DMS153 treated with DMSO at 0.1 percent for 48 hours (cell line): ENCODE measurements around the gene ROCK2.
A peak's percentile ranks its signal among the peaks of the same experiment; 100 is the strongest.

ENCODE experiments used
- DNase-seq: peaks from one replicate; lab custom pipeline; 2025; ENCODE audit not compliant: unreplicated experiment; lab: John Stamatoyannopoulos, UW

The ROCK2 gene

DNA sequence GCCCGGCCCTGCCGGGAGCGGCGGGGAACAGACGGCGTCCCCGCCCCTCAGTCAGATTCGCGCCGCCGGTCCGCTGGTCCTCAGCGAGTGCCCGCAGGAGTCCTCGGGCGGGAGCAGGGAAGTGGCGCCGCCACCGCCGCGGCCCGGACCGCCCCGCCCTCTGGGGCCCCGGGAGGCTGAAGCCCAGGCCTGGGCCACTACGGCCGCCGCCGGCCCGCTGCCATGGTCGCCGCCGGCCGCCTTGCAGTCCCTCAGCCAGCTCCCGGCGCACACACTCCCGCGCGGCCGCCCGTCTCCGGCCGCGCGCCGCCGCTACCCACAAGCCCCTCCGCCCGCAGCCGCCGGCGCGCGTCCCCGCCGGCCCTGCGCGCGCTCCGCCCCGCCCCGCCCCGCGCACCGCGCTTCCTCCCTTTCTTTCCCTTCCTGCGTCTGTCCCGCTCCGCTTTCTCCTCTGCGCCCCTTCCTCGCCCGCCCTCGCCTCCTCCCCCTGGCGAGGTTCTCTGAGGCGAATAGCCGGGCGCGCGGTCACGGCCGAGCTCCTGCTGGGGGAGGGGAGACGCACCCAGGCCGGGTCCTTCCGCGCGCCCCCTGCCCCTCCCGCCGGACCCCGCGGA lies at the start of gene ROCK2:
Gene ROCK2, minus strand, starts transcription at position 295 of the 614 bp plus-strand sequence. CDS start 500 bp downstream, outside the sequence.
- DNase-seq = peak; percentile 59

DNA sequence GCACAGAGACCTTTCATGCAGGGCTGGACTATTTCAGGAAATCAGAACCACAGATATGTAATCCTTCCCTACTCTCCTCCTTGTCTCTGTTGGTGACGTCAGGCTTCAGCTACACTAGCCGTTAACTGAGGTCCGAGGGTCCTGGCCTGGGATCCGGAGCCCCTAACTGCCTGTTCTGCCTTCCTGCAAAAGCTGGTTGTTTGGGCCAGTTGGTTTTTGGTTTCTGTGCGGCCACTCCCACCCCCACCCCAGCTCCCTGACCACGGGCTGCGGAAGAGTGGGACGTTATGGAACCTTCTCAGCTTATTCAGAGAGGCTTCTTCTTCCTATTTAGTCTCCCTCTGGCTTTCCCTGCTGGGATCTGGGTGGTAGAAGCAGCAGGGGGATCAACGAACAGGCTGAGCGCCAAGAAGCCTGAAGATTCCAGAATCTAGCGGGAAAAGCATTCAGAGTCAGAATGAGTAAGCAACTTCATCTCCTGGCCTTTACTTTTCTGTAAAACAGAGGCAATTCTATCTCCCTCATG lies 49.3 kb upstream of the ROCK2 start:
- DNase-seq = no peak

DNA sequence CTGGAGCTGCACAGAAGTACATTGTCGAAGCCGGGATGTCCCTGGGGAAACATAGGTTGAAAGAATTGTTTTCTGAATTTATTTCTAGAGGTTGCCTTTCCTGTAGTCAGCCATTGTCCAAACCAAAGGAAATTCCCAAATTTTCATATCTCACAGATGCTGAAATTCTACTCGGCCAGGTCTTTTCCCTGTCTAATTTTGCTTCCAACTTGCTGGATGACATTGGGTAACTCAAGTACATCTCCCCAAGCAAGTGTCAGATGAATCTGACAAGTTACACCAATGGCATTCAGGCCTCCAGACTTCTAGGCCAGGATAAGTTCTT lies 47.5 kb upstream of the ROCK2 start:
- DNase-seq = no peak

DNA sequence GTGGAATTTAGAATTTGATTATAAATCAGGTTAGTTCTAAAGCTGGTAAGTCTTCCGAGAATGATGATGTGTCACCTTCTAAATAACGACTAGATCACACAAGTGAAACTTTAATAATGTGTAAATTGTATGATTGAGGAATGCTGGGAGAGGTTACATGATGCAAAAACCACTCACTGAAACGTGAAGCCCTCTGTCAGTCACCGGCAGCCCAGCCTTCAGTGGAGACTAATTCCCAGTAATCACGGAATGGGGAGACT lies 45.9 kb upstream of the ROCK2 start:
- no peak for DNase-seq

DNA sequence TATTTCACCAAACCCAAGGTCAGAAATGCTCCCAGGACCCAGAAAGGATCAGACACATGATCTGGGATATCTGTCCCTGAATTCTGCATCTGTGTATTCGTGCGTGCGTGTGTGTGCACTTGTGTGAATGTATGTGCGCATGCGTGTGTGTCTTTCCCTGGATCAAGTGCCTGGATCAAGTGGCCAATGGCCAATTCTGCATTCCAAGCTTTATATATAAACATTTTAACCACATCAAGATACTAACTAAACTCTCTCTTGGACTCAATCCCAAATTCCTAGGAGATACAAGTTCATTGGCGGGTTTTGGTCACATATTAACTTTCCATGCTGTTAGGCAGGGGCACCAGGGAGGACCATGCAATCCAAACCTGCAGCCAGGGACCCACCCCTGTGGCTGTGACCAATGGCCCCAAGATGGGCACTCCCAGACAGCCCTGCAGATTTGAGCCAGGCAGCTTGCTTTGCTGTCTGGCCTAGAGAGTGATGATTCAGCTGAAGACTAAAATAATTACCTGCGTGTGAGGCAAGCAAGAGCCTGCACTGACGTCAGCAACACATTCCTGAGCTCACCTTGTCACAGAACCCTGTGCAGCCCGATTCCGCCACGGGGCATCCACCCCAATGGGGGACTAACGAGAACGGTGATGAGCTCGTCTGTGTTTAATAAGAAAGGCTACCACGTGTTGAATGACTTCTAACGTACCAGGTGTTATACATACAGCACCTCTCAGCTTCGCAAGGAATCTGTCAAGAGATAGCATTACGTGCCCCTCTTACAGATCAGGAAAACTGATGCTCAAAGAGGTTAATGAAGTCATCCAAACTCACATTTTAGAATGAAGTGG lies 45.3 kb upstream of the ROCK2 start:
- DNase-seq = no peak

DNA sequence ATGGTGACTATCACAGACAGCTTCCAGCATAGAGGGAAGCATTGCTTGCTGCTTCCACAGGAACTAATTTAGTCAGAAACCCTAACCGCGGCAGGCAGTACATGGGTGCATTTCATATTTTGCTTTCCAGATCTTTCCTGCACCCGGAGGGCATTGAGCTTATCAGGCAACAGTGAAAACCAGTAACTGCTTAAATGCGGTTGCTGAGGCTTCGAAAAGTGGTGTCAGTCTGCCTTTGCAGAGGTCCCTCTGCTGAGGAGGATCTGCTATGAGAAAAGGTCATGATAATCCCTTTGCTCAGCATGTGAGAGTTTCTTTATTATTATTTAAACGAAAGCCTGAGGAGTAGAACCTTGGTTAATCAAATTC lies 44.6 kb upstream of the ROCK2 start:
- no peak for DNase-seq

DNA sequence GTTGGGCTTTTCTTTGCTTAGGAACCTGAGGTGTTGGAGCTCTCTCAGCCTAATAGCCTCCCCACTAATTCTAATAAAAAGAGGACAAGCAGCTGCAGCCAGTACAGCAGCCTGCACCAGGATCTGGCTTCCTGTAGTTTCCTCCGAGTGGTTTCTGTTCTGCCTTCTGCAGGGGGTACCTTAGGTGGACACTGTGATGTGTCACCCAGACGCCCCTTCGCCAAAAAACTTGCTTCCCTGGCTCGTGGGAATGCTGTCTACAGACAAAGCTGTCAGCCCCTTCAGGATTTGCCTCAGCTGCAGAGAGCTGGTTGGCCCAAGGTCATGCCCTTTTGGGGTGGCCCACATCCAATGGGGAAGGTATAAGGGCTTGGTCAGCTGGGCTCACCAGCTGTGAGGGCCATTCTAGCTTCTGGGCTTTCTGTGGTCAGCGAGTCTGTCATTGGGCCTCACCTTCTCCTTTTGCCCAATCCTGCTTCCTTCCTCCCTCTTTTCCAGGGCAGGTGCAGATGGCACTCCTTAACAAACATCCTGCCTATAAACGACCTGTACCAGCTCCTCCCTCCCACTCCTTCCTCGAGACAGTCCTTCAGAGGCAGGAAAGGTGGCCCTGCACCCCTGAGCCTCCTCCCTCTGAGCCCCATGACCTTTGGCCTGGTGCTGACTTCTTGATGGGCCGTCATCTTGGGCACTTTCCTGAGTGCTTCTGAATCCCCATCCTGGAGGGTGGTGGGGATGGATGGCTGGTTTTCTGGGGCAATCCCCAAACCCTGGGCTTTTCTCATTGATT lies 44.0 kb upstream of the ROCK2 start:
- DNase-seq = peak; percentile 5

DNA sequence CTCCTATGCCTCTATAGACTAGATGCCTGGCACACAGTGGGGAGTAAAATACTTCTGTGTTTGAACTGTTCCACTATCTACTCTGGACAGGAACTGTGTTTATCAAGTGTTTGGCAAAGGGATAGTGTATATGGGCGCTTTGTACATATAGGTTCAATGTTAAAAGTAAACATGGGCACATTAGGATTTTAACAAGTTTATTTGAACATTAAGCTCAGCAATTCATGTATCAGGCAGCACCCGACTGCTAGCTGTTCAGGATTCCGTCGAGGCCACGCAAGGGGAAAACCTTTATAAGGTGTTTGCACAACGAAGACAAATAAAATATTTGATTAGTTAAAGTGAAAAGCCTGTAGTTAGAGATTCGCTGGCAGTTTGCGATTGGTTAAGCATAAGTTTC lies 43.4 kb upstream of the ROCK2 start:
- DNase-seq = peak; percentile 48

DNA sequence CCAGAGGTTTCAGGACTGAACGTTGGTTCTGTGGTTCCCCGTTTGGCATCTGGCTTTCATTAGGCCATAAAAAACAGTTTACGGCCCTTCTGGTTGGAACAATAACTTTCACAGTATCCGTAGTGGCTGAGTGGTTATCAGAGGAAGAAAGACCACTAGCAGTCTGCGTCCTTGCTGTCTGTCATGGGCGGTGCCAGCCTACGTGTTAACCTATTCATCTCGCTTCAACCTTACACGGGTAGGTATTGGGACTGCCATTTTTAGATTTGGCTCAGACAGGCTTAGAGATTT lies 42.6 kb upstream of the ROCK2 start:
- no peak for DNase-seq

DNA sequence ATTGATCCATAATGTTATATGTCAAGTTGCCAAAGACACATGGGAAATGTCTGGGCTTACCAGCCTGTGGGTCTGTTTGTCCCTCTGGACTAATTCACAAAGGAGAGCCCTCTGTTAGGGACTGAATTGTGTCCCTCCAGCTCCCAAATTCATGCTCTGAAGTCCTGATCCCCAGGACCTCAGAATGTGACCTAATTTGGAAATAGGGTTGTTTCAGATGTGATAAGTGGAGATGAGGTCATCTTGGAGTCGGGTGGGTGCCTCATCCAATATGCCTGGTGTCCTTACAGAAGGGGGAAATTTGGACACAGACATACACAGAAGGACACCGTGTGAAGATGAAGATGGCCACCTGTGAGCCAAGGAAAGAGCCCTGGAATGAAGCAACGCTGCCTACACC lies 41.4 kb upstream of the ROCK2 start:
- DNase-seq = no peak

DNA sequence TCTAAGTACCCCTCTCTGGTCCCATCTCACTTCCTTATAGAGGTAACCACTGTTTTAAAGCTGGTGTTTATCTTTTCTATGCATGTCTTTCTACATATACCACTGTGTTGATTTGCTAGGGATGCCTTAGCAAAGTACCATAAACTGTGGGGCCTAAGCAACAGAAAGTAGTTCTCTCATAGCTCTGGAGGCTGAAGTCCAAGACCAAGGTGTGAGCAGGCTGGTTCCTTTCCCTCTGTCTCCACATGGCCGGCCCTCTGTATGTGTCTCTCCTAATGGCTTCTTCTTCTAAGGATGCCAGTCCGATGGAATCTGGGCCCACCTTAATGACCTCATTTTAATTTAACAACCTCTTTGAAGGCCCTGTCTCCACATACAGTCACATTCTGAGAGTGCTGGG lies 40.8 kb upstream of the ROCK2 start:
- DNase-seq = no peak

DNA sequence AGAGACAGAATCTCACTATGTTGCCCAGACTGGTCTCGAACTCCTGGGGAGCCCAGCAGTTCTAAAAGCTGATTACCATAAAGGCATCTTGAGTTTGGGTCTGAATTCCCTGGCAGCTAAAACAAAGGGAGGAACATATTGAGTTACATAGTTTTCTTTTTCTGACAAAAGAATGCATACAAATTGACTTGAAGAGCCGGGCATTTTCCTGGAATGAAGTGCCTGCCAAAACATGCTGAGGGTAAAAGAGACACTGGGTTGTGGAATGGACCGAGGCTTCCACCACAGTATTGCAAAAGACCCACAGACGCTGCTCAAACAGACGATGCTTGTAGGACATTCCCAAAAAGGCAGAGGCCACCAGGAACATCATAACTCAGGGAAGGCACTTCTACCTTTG lies 35.1 kb upstream of the ROCK2 start:
- DNase-seq = no peak

DNA sequence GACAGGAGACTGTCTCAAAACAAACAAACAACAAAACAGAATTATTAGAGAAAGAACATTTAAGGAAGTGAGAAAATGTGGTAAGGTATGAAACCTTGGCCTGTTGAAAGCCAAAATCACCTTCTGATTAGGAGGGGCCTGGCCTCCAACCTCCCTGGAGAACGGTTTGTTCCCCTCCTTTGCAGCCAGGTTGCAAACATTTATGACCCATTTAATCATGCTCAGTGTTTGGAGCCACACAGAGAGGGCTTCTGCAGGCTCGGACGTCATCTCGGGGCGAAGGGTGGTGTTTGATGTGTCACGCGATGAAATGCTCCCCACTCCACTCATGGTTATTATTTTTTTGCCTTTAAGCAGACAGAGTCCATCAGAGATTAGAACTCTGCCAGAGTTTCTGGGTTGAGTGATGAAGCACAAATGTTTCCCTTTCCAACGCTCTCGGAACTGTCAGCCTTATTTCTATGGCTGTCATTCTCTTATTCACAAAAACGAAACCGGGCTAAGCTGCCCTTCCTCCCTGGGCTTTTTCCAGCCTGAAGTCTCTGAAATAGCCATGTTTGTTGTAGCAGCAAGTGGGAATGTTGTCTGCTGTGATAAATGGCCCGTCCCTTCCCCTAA lies 33.6 kb upstream of the ROCK2 start:
- no peak for DNase-seq

DNA sequence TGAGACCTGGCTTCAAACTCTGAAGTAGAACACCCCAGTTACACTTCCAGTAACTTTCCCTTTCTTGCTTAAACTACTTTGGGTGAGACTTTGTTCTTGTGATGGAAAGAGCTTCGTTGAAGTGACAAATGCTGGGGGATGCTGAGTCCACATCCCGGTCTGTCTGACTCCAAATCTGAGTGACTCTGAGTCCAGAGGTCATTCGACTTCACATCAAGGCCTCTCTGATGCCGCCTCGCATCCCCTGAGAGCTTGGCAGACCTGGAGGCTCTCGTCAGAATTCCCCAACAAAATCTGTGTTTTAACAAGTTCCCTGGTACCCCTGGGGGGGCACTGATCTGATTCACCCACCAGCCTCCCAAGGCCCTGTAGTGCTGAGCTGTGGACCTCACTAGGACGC lies 31.6 kb upstream of the ROCK2 start:
- DNase-seq = no peak

DNA sequence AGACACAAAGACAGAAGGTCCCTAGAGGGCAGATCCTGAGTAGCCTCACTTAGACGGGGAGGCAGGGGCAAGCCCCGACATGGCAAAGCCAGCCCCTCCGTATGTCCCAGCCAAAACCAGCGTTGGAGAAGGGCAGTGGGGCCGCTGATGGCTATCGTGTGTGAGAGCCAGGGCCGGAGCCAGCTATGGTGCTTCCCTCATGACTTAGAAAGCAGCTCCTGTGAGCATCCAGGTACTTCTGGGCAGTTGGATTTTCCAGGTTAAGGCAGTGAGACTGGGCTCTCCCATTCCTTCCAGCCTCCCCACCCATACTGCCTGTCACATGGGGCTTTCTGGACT lies 31.2 kb upstream of the ROCK2 start:
- DNase-seq = no peak

DNA sequence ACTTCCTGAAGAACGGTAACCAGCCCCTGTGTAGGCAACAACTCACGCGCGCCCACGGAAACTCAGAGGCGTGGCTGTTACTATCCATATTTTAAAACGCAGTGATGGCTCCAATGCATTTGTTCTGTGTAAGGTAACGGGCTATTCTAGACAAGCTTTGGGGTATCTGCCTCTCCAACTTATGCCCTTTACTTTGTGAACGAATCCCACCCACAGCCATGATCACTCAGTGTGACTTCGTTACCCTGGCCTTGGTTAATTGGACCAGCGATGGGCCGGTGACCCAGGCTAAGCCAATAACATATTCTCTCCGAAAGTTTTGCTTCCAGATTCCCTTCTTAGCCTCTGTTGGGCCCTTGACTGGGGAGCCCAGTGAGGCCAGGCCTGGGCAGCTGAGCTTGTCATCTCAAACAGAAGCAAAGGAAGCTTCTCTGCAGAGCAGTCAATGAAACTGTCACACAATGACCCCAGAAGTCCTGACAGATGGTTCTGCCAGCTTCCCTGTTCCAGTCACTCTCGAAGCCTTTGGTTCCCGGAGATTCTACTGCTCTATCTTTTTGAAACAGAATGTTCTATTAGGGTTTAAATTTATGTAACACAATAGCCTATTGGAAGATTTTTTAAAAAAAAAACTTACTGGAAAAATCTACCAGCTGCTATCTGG lies 30.7 kb upstream of the ROCK2 start:
- no peak for DNase-seq

DNA sequence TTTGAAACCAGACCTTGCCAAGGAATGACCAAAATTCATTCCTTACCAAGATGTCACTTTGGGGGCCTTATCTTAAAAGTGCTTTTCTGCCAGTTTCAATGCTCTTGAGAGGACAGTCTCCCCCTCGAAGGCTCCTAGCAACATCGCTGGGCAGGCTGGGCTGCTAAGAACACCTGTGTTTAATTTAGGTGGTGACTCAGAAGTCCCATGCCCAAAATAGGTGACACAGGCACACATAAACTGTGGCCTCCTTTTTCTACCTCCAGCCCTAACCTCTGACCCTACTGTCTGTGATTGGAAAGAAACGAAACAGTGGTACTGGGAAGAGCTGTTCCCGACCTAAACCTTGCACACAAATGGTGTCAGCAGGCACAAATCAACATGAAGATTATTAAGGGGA lies 28.7 kb upstream of the ROCK2 start:
- no peak for DNase-seq

DNA sequence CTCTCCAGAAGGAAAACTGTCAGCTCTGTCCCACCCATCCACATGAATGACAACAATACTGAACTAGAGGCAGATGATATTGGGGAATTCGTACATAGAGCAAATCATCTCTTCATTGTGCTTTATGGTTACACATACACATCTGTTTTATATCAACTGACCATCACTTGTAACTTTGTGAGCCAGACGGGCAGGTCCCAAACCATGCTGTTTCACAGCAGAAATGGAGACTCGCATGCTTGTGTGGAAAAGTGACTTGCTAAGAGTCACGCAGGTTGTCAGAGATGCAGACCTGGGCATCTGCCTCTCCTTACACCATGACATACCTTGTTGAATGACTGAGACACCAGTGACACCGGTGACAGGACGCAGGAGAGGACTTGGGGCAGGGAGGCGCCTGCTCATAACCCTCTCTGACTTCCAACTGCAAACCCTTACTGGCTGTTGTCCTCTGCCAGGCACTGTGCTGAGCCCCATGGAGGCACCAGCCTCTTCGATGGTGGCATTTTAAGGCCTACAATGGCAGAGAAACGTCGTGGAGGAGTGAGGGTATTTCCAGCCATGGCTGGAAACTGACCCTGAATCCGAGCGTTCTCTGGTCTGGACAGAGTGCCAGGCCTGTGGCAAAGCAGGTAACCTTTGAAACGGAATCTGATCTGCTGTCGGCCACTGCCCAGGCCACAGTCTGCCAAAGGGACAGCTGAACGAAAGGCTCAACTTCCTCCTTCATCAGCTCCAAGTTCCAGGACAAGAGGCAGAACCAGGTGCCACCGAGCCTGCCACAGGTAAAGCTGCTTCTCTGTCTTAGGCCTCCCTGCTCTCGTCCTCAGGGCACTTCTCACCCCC lies 26.9 kb upstream of the ROCK2 start:
- DNase-seq = no peak

DNA sequence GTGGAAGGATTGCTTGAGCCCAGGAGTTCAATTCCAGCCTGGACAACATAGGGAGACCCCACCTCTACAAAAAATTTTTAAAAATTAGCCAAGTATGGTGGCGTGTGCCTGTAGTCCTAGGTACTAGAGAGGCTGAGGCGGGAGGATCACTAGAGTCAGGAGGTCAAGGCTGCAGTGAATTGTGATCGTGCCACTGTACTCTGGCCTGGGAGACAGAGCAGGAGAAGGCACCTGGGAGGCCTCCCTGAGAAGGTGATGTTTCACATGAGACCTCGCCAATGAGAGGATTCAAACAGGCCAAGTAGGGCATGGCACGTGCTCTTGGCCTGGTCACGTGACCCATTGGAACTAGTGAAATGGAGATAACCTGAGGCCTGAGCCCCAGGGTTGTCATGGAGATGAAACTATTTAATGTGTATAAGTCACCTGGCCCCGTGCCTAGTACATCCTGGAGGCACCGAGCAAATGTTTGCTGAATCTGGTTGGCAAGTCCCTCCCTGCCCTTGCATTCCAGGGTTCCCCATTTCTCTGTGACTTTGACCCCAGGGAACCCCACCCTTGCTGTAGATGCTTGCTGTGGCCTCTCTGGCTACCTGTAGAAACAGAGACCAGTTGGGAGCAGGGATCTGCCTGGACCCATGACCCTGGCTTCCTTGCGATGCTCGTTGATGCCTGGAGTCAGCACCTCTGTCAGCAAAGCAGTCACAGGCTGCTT lies 26.1 kb upstream of the ROCK2 start:
- peak; percentile 21 for DNase-seq

DNA sequence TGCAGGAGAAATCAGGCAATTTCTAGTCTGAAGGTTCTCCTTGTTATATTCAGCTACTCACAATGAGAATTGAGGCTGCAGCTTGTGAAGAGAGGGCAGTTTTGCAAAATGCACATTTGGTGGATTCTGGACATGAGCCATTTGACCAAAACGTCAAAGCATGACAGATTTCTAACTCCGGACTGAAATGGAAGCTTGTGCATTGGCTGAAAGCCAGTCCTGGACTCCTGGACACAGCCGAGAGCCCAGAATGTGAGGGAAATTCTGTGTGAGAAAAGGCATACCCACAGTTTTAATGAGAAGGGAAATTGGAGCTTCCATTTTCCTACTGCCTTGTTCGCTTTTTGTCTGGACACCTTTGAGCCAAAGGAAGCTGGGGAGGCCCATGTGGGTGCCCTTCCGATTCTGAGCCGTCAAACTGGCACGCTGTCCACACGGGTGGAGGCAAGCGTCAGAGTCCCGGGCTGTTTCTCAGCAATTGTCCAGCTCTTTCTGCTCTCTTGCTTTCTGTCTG lies 23.7 kb upstream of the ROCK2 start:
- no peak for DNase-seq
